HG03457 (cell line): ENCODE data around the gene OR56A4.
"Not testable (repeated sequence)": the region's sequence is repeated elsewhere in the genome, so short reads cannot be mapped to it uniquely, and the experiment has no call there.

Source experiments
- ATAC-seq: cut with Tn5 transposase; IDR thresholded peaks from one replicate; pipeline ENCODE4 v1.9.1; 2021; ENCODE audit warnings: moderate number of reproducible peaks; ENCODE audit not compliant: unreplicated experiment

The OR56A4 gene

DNA sequence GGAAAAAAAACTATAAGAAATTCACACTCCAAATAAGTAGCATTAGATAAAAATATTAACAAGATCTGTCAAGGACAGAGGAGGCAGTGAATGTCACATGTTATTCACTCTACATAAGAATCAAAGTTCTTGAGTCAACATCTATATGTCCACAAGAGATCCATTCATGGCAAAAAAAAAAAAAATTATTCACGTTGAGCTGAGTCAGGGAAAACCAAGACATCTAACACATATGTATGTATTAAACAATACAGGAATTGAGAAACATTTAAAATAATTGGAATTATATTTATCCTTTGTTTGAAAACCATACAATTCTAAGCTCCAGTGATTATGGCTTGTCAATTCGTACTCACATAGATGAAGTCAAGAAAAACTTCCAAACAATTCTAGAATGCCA, 39.8 kb downstream of the OR56A4 start:
- ATAC-seq, result no peak

DNA sequence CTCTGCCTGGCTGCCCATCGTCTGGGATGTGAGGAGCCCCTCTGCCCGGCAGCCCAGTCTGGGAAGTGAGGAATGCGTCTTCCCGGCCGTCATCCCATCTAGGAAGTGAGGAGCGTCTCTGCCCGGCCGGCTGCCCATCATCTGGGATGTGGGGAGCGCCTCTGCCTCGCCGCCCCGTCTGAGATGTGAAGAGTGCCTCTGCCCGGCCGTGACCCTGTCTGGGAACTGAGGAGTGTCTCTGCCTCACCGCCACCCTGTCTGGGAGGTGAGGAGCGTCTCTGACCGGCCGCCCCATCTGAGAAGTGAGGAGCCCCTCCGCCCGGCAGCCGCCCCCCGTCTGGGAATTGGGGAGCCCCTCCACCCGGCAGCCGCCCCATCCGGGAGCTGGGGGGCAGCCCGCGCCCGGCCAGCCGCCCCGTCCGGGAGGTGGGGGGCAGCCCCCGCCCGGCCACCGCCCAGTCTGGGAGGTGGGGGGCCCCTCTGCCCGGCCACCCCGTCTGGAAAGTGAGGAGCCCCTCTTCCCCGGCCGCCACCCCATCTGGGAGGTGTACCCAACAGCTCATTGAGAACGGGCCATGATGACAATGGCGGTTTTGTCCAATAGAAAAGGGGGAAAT, 45.9 kb downstream of the OR56A4 start:
- ATAC-seq, result not testable (repeated sequence)

DNA sequence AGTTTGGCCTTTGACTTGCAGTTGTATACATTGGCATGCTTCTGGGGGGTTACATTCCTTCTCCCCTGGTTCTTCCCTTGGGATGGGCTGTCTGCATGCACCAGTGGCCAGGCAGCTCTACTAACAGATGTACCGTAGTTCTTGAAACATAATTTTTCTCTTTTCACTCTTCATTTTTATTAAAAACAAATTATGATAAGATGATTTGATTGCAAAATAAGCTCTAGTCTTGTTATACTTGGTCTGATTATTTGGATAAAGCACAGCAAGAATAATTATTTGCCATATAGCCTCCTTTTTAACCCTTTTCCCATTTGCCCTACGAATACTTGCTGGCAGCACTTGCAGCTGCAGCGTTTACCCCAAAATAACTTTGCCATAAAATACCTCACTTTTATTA, 51.2 kb downstream of the OR56A4 start:
- ATAC-seq, result no peak
